ENCODE data around the gene CEP350. TPM values are rescaled to one million over a fixed set of nuclear protein-coding genes. Genes with fewer than 3 reads are reported as not detected.

Gene CEP350
- total and polyA plus RNA-seq, 10 of the 15 experiments (the other 5 are each of a cell fraction or from before 2014, with no cell fraction given): 5.2 to 46.0 (median 23.1) TPM

- Histone ChIP-seq H3K4me2 (ENCODE audit: control insufficient read depth, insufficient read depth) (no peak overlapping the region), H4K20me1 (ENCODE audit: control insufficient read depth, insufficient read depth) (no peaks in the 10 kb centered on the region), H3K9ac (ENCODE audit: control insufficient read depth, insufficient read depth, low read length) (no peak overlapping the region), H3K4me3 (no peak overlapping the region), H2AFZ (ENCODE audit: control insufficient read depth, low read depth, low read length) (no peak overlapping the region), H3K79me2 (ENCODE audit: control insufficient read depth, insufficient read depth, low read length) (no peaks in the 10 kb centered on the region), H3K27ac (ENCODE audit: control insufficient read depth, insufficient read depth) (no peak overlapping the region), H3K4me1 (ENCODE audit: control insufficient read depth, insufficient read depth, low read length) (no peaks in the 10 kb centered on the region), H3K36me3 (ENCODE audit: control insufficient read depth in 2 of 2, insufficient read depth in 2 of 2, low read length in 1 of 2) (no peaks in the 10 kb centered on the region), H3K9me3 (replicated peaks; ENCODE audit: control insufficient read depth, insufficient read depth, low read length) (no peaks in the 10 kb centered on the region), H3K27me3 (replicated peaks in 1 of 2; ENCODE audit: control insufficient read depth in 2 of 2, insufficient read depth in 2 of 2, low read length in 1 of 2) (no peaks in the 10 kb centered on the region)
- intact Hi-C loops (cut with micrococcal nuclease; ENCODE audit: unreplicated experiment): no loop called here
- ChIA-PET RAD21 (ENCODE audit: unreplicated experiment) (no interaction called here), SMC1A (ENCODE audit: uncharacterized antibody, unreplicated experiment) (no interaction called here), CTCF (interaction anchor here (0.9 to 1.2 kb wide), 2 partner anchors 48 to 352 kb away, joined by 3 read pairs; no protein-coding TSS in a partner anchor), POLR2A (no interaction called here)
- no peak for ATAC-seq
- in situ Hi-C loops (cut with MboI): no loop called here
- 48% methylated on average over 2 of the region's 2 CpGs for WGBS (ENCODE audit: insufficient coverage, insufficient replicate concordance, low lambda C conversion rate, missing lambda C conversion rate)
- FAIRE-seq: no peak
- BruUV-seq (replicated peaks): no TSS peak
- no peak for DNase-seq (ENCODE audit: low read depth, low spot score)
- TF ChIP-seq ZBTB4 (CRISPR knock-in tag; IDR thresholded peaks at IDR 0.05) (no peak), YBX1 (IDR thresholded peaks at IDR 0.05) (no peak), SIN3A (IDR thresholded peaks at IDR 0.05; ENCODE audit: low read depth, low read length) (no peak), RB1 (IDR thresholded peaks at IDR 0.05; ENCODE audit: borderline replicate concordance) (no peak), ZNF384 (IDR thresholded peaks at IDR 0.05; ENCODE audit: borderline replicate concordance, low read depth, low read length) (no peak), SIX5 (IDR thresholded peaks at IDR 0.05; ENCODE audit: low read depth, low read length, severe bottlenecking) (no peak), CTCF (IDR thresholded peaks at IDR 0.05 in 2 of 3, conservative IDR thresholded peaks at IDR 0.05 in 1 of 3; ENCODE audit: control insufficient read depth in 2 of 3, extremely low read depth in 1 of 3, insufficient read depth in 1 of 3, low read depth in 3 of 3, low read length in 3 of 3) (no peak), MYB (IDR thresholded peaks at IDR 0.05; ENCODE audit: borderline replicate concordance, low read depth, low read length) (no peak), EED (IDR thresholded peaks at IDR 0.05; ENCODE audit: low read depth) (no peak), BACH1 (IDR thresholded peaks at IDR 0.05; ENCODE audit: borderline replicate concordance) (no peak), SREBF1 (IDR thresholded peaks at IDR 0.05; ENCODE audit: low read length) (no peak), POLR2AphosphoS5 (IDR thresholded peaks at IDR 0.05; ENCODE audit: low read length) (no peak), TCF7 (IDR thresholded peaks at IDR 0.05; ENCODE audit: borderline replicate concordance) (no peak), STAT1 (conservative IDR thresholded peaks at IDR 0.05) (no peak), MAX (IDR thresholded peaks at IDR 0.05; ENCODE audit: low read depth, low read length) (no peak)
Measured at GRCh38 chr1:180130651-180131050, 176.0 kb downstream of the CEP350 start.

Measured in GM12878 (cell line).